Upper lobe of left lung (tissue), 6 donors: ENCODE data around the gene GRK5. TPM values are rescaled to one million over a fixed set of nuclear protein-coding genes. Genes with fewer than 3 reads are reported as not detected.
"Not testable (repeated sequence)": the region's sequence is repeated elsewhere in the genome, so short reads cannot be mapped to it uniquely, and the experiment has no call there.

Experiments used
- ATAC-seq, 2 donors: fragments of 200-7000 bp; cut with Tn5 transposase; one replicate each; pipeline ENCODE4 v1.9.1; 2022; ENCODE audit warnings: mild to moderate bottlenecking in 2 of 2, moderate library complexity in 2 of 2; ENCODE audit not compliant: low FRiP score in 2 of 2
- DNase-seq, 2 donors: peaks; one replicate each; pipeline ENCODE4 v3.0.0-alpha.2; 2019 to 2020
- H3K27ac ChIP-seq, 4 donors: fragments of 200-600 bp; sonication (generic); one replicate each; pipeline ENCODE4 v1.5.1; 2016 to 2019
- H3K27me3 ChIP-seq, 4 donors: fragments of 200-600 bp; sonication (generic); one replicate each; pipeline ENCODE4 v1.5.1; 2017 to 2019
- H3K36me3 ChIP-seq, 4 donors: fragments of 200-600 bp; sonication (generic); one replicate each; pipeline ENCODE4 v1.5.1; 2016 to 2019
- H3K4me1 ChIP-seq, 4 donors: fragments of 200-600 bp; sonication (generic); one replicate each; pipeline ENCODE4 v1.5.1; 2018 to 2019
- H3K4me3 ChIP-seq, 4 donors: fragments of 200-600 bp; sonication (generic); one replicate each; pipeline ENCODE4 v1.5.1; 2017 to 2019; ENCODE audit warnings: mild to moderate bottlenecking in 2 of 4, moderate library complexity in 1 of 4
- H3K9me3 ChIP-seq, 4 donors: fragments of 200-600 bp; sonication (generic); one replicate each; pipeline ENCODE4 v1.5.1; 2018 to 2019
- CTCF ChIP-seq, 6 experiments: fragments of 450-650 bp in 4 of 6; fragments of 200-600 bp in 2 of 6; sonication (generic) in 2 of 6; IDR thresholded peaks; one replicate each; pipeline ENCODE4 v1.5.1; 2016 to 2019; ENCODE audit warnings: antibody characterized with exemption in 6 of 6
- EP300 ChIP-seq, 4 donors: sonication (generic); formaldehyde crosslinking; IDR thresholded peaks; one replicate each; pipeline ENCODE4 v1.5.1; 2017; ENCODE audit warnings: antibody characterized with exemption in 4 of 4, control low read depth in 2 of 4
- POLR2A ChIP-seq, 4 donors: fragments of 450-650 bp; IDR thresholded peaks; one replicate each; pipeline ENCODE4 v1.5.1; 2016 to 2017; ENCODE audit warnings: antibody characterized with exemption in 4 of 4, mild to moderate bottlenecking in 2 of 4
- POLR2AphosphoS5 ChIP-seq, 2 donors: sonication (generic); formaldehyde crosslinking; IDR thresholded peaks; one replicate each; pipeline ENCODE4 v1.5.1; 2017; ENCODE audit warnings: antibody characterized with exemption in 2 of 2
- WGBS, 2 donors: methylation state at CpG; one replicate each; pipeline ENCODE4 v1.1.5; 2017 to 2018; 5-methylcytosine and 5-hydroxymethylcytosine counted together
- total RNA-seq, 6 donors: library from RNA; depleted of rRNA in 4 of 6; stranded (reverse); fragments of >200 nt in 4 of 6; gene quantifications; one replicate each; pipeline versions ENCODE4 v1.1.0 to v1.2.1, GENCODE V29; 2016 to 2021
- donor health status: DM: no; HTN: no; CAD: no; lungs with moderate emphysema.
- donor health status: DM: no; HTN: yes; CAD: no; lungs with severe emphysema.

Gene GRK5
- total RNA-seq, 6 donors from 2014 or later: 38.6 to 80.9 (median 61.1) TPM

GRCh38 chr10:119174109-119174508 lies 33.3 kb upstream of the GRK5 start:
- no peak for TF ChIP-seq EP300 (IDR thresholded peaks at IDR 0.05)
- no peak for TF ChIP-seq POLR2AphosphoS5 (IDR thresholded peaks at IDR 0.05)
- TF ChIP-seq POLR2A (IDR thresholded peaks at IDR 0.05): no peak
- no peak for TF ChIP-seq CTCF (IDR thresholded peaks at IDR 0.05)
- WGBS, 2 donors: 58 to 66% methylated on average over 2 of the region's 2 CpGs
- Histone ChIP-seq H3K27ac (no peak overlapping the region), H3K27me3 (no peaks in the 10 kb centered on the region), H3K36me3 (peaks cover 26 to 60% (median 49%) of the 10 kb centered on the region in 4 donors), H3K9me3 (no peaks in the 10 kb centered on the region), H3K4me1 (peaks cover 8 to 19% (median 11%) of the 10 kb centered on the region in 4 donors), H3K4me3 (no peak overlapping the region)
- DNase-seq (no peak), ATAC-seq (no peak)

GRCh38 chr10:119176166-119176565 lies 31.2 kb upstream of the GRK5 start:
- no peak overlapping the region for H3K27ac ChIP-seq
- peaks cover 8 to 21% (median 13%) of the 10 kb centered on the region in 4 donors for H3K4me1 ChIP-seq
- no peaks in the 10 kb centered on the region for H3K27me3 ChIP-seq
- 83 to 93% methylated on average over 6 of the region's 6 CpGs for WGBS, 2 donors
- TF ChIP-seq POLR2AphosphoS5 (IDR thresholded peaks at IDR 0.05) (no peak), EP300 (IDR thresholded peaks at IDR 0.05) (no peak), POLR2A (IDR thresholded peaks at IDR 0.05) (no peak), CTCF (IDR thresholded peaks at IDR 0.05) (no peak)
- ATAC-seq (no peak), DNase-seq (no peak)
- H3K9me3 ChIP-seq: no peaks in the 10 kb centered on the region
- H3K4me3 ChIP-seq: no peak overlapping the region
- peaks cover 19 to 41% (median 31%) of the 10 kb centered on the region in 4 donors for H3K36me3 ChIP-seq

GRCh38 chr10:119177708-119178371 lies 29.5 kb upstream of the GRK5 start:
- Histone ChIP-seq H3K27me3 (no peaks in the 10 kb centered on the region), H3K4me1 (peaks cover 8 to 21% (median 13%) of the 10 kb centered on the region in 4 donors), H3K4me3 (peak overlapping the region; percentile 60 to 87 (median 68)), H3K27ac (peak overlapping the region; percentile 82 to 94 (median 86)), H3K36me3 (peaks cover 6 to 25% (median 14%) of the 10 kb centered on the region in 4 donors), H3K9me3 (no peaks in the 10 kb centered on the region)
- no peak for TF ChIP-seq POLR2A (IDR thresholded peaks at IDR 0.05)
- no peak for TF ChIP-seq CTCF (IDR thresholded peaks at IDR 0.05)
- TF ChIP-seq EP300 (IDR thresholded peaks at IDR 0.05): no peak
- no peak for TF ChIP-seq POLR2AphosphoS5 (IDR thresholded peaks at IDR 0.05)
- 24% methylated on average over 20 to 21 of the region's 21 CpGs for WGBS, 2 donors
- DNase-seq: peak in 1 of 2 donors; percentile 23
- ATAC-seq: peak; percentile 7 to 22

GRCh38 chr10:119178372-119179119 lies 28.8 kb upstream of the GRK5 start, which contains the start of gene PRDX3:
PRDX3 (minus strand) TSS chr10:119178812; CDS start chr10:119178790, 22 bp downstream.
- peak; percentile 95 to 98 for DNase-seq
- WGBS, 2 donors: 0 to 1% methylated on average over 14 to 38 of the region's 45 CpGs
- Histone ChIP-seq H3K4me1 (peaks cover 8 to 21% (median 13%) of the 10 kb centered on the region in 4 donors), H3K27ac (peak within 1 kb of the TSS; percentile 82 to 94 (median 86)), H3K27me3 (no peaks in the 10 kb centered on the region), H3K4me3 (peak within 1 kb of the TSS; percentile 60 to 87 (median 68)), H3K36me3 (peaks cover 0 to 18% (median 8%) of the 10 kb centered on the region in 4 donors), H3K9me3 (no peaks in the 10 kb centered on the region)
- TF ChIP-seq EP300 (IDR thresholded peaks at IDR 0.05): no peak
- peak in 3 of 4 donors; percentile 27 to 81 (median 36) for TF ChIP-seq POLR2A (IDR thresholded peaks at IDR 0.05)
- peak; percentile 86 to 90 for TF ChIP-seq POLR2AphosphoS5 (IDR thresholded peaks at IDR 0.05)
- peak in 3 of 6 experiments; percentile 10 to 50 (median 38) for TF ChIP-seq CTCF (IDR thresholded peaks at IDR 0.05)
- peak; percentile 99 to 100 for ATAC-seq

- DNase-seq, H3K9me3 ChIP-seq, H3K36me3 ChIP-seq, ATAC-seq, H3K27me3 ChIP-seq, H3K27ac ChIP-seq, H3K4me3 ChIP-seq: not testable (repeated sequence)
- H3K4me1 ChIP-seq: peaks cover 8 to 21% (median 13%) of the 10 kb centered on the region in 4 donors
- 89 to 96% methylated on average over 7 of the region's 7 CpGs for WGBS, 2 donors
Measured at GRCh38 chr10:119180850-119181400, 26.4 kb upstream of the GRK5 start.
